Loucy (cell line): ENCODE results near the gene PTPRN2.

Source experiments
- H2AFZ ChIP-seq: fragments of 200-600 bp; sonication (generic); 2 replicates; pipeline ENCODE4 v1.6.0; 2016; ENCODE audit warnings: antibody characterized with exemption, mild to moderate bottlenecking, low read length, moderate library complexity
- H3F3A ChIP-seq: fragments of 200-600 bp; 2 replicates; pipeline ENCODE4 v1.6.0; 2016; ENCODE audit warnings: antibody characterized with exemption, low read depth, mild to moderate bottlenecking
- H3K27me3 ChIP-seq: fragments of 200-600 bp; sonication (generic); 2 replicates; pipeline ENCODE4 v1.6.1; 2014; ENCODE audit warnings: low read length, mild to moderate bottlenecking; ENCODE audit not compliant: insufficient read depth, poor library complexity, severe bottlenecking
- H3K36me3 ChIP-seq: fragments of 200-600 bp; sonication (generic); 2 replicates; pipeline ENCODE4 v1.6.1; 2016; ENCODE audit warnings: low read length; ENCODE audit not compliant: insufficient read depth
- H3K4me1 ChIP-seq: fragments of 200-600 bp; sonication (generic); 2 replicates; pipeline ENCODE4 v1.5.1; 2014; ENCODE audit warnings: low read length, mild to moderate bottlenecking; ENCODE audit not compliant: insufficient read depth, poor library complexity, severe bottlenecking
- H3K4me2 ChIP-seq: fragments of 200-600 bp; sonication (generic); 2 replicates; pipeline ENCODE4 v1.6.0; 2014; ENCODE audit warnings: antibody characterized with exemption, low read length, low read depth, mild to moderate bottlenecking; ENCODE audit not compliant: poor library complexity, severe bottlenecking
- H3K4me3 ChIP-seq: fragments of 200-600 bp; sonication (generic); 2 replicates; pipeline ENCODE4 v1.5.1; 2014; ENCODE audit warnings: low read length, mild to moderate bottlenecking, mixed read lengths; ENCODE audit not compliant: poor library complexity, severe bottlenecking
- H3K79me2 ChIP-seq: fragments of 200-600 bp; sonication (generic); 2 replicates; pipeline ENCODE4 v1.6.1; 2014; ENCODE audit warnings: low read length; ENCODE audit not compliant: insufficient read depth
- H3K9ac ChIP-seq: fragments of 200-600 bp; sonication (generic); 2 replicates; pipeline ENCODE4 v1.6.0; 2014; ENCODE audit warnings: mild to moderate bottlenecking, low read depth, low read length, moderate library complexity; ENCODE audit not compliant: poor library complexity, severe bottlenecking
- H3K9me2 ChIP-seq: fragments of 200-600 bp; sonication (generic); replicated peaks from 2 replicates; pipeline ENCODE4 v1.6.1; 2016; ENCODE audit warnings: low read depth, low read length, mixed read lengths
- H3K9me3 ChIP-seq: fragments of 200-600 bp; sonication (generic); 2 replicates; pipeline ENCODE4 v1.6.1; 2014; ENCODE audit warnings: mild to moderate bottlenecking, antibody characterized with exemption, low read length, low read depth; ENCODE audit not compliant: insufficient read depth
- H4K20me1 ChIP-seq: fragments of 200-600 bp; sonication (generic); 2 replicates; pipeline ENCODE4 v1.6.0; 2014; ENCODE audit warnings: antibody characterized with exemption, low read length, mild to moderate bottlenecking; ENCODE audit not compliant: insufficient read depth, poor library complexity, severe bottlenecking
- EZH2phosphoT487 ChIP-seq: fragments of 200-600 bp; IDR thresholded peaks from 2 replicates; pipeline ENCODE4 v1.6.1; 2018; ENCODE audit warnings: antibody characterized with exemption, mild to moderate bottlenecking, moderate library complexity, borderline replicate concordance
- TF ChIP-seq, protein P1 (sequence below): fragments of 200-600 bp; sonication (generic); conservative IDR thresholded peaks from 2 replicates; pipeline ENCODE4 v1.5.1; 2014; ENCODE audit warnings: mild to moderate bottlenecking, antibody characterized with exemption, low read length

PTPRN2 gene

DNA sequence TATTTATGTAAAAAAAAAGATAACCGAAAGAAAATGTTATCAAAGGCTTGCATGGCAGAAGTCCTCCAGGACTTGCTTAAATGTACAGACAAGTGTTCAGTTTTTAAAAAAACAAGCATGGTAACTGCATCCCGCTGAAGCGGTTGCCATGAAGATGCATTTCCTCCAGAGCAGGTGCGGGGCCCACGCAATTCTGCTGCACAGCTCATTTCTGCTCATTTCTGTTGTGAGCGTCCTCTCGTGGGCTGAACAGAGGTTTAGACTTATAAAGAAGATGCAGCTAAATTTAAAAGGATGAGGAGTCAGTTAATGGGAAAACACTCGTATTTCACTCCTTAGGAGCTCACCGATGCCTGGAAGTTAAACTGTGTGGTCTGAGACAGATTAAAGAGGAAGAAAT, 1003.2 kb downstream of the PTPRN2 start:
- Histone ChIP-seq H2AFZ (no peak overlapping the region), H3K27me3 (no peaks in the 10 kb centered on the region), H3K9me2 (no peaks in the 10 kb centered on the region), H3K4me1 (peaks cover 1% of the 10 kb centered on the region), H4K20me1 (no peaks in the 10 kb centered on the region), H3K4me2 (no peak overlapping the region), H3K4me3 (no peak overlapping the region), H3K9ac (no peak overlapping the region), H3K79me2 (no peaks in the 10 kb centered on the region), H3K9me3 (no peaks in the 10 kb centered on the region), H3K36me3 (no peaks in the 10 kb centered on the region), H3F3A (no peaks in the 10 kb centered on the region)
- no peak for TF ChIP-seq EZH2phosphoT487
- TF ChIP-seq, protein P1, sequence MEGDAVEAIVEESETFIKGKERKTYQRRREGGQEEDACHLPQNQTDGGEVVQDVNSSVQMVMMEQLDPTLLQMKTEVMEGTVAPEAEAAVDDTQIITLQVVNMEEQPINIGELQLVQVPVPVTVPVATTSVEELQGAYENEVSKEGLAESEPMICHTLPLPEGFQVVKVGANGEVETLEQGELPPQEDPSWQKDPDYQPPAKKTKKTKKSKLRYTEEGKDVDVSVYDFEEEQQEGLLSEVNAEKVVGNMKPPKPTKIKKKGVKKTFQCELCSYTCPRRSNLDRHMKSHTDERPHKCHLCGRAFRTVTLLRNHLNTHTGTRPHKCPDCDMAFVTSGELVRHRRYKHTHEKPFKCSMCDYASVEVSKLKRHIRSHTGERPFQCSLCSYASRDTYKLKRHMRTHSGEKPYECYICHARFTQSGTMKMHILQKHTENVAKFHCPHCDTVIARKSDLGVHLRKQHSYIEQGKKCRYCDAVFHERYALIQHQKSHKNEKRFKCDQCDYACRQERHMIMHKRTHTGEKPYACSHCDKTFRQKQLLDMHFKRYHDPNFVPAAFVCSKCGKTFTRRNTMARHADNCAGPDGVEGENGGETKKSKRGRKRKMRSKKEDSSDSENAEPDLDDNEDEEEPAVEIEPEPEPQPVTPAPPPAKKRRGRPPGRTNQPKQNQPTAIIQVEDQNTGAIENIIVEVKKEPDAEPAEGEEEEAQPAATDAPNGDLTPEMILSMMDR = no peak

DNA sequence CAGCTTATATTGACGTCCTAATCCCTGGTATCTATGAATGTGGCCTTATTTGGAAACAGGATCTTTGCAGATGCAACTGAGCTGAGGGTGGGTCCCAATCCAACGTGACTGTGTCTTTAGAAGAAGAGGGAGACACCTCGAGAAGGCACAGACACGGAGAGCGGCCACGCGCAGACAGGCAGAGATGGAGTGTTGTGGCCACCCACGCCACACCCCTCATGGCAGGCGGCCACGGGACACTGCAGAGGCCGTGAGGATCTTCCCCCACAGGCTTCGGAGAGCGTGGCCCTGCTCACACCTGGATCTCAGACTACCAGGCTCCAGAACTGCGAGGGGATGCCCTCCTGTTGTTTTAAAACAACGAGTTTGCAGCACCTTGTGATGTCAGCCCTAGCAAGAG, 1005.9 kb downstream of the PTPRN2 start:
- H3K4me1 ChIP-seq = peaks cover 10% of the 10 kb centered on the region
- H2AFZ ChIP-seq = no peak overlapping the region
- no peaks in the 10 kb centered on the region for H3K36me3 ChIP-seq
- no peaks in the 10 kb centered on the region for H3K9me3 ChIP-seq
- H3K27me3 ChIP-seq = no peaks in the 10 kb centered on the region
- TF ChIP-seq, protein P1 = no peak
- TF ChIP-seq EZH2phosphoT487 = no peak
- H3K79me2 ChIP-seq = no peaks in the 10 kb centered on the region
- no peaks in the 10 kb centered on the region for H3F3A ChIP-seq
- H4K20me1 ChIP-seq = no peaks in the 10 kb centered on the region
- H3K9me2 ChIP-seq = no peaks in the 10 kb centered on the region
- no peak overlapping the region for H3K4me3 ChIP-seq
- H3K4me2 ChIP-seq = no peak overlapping the region
- no peak overlapping the region for H3K9ac ChIP-seq

DNA sequence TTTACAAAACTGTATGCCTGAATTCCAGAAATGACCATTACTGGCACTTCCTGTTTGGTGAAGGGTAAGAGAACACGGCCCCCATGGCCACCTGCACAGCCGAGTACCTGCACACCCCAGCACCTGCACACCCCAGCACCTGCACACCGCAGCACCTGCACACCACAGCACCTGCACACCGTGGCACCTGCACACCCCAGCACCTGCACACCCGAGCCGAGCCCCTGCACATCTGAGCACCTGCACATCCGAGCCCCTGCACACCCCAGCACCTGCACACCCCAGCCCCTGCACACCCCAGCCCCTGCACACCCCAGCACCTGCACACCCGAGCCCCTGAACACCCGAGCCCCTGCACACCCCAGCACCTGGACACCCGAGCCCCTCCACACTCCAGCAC, 1007.3 kb downstream of the PTPRN2 start:
- TF ChIP-seq, protein P1 = no peak
- TF ChIP-seq EZH2phosphoT487 = no peak
- H3K9me3 ChIP-seq = no peaks in the 10 kb centered on the region

More for the DNA sequence above, 1007.3 kb downstream of the PTPRN2 start:
- H2AFZ ChIP-seq = no peak overlapping the region
- no peaks in the 10 kb centered on the region for H3K79me2 ChIP-seq
- no peaks in the 10 kb centered on the region for H3K9me2 ChIP-seq
- H3K36me3 ChIP-seq = no peaks in the 10 kb centered on the region
- H3K4me2 ChIP-seq = no peak overlapping the region
- H3K4me3 ChIP-seq = no peak overlapping the region
- H3K4me1 ChIP-seq = peaks cover 10% of the 10 kb centered on the region
- H3K27me3 ChIP-seq = no peaks in the 10 kb centered on the region
- H4K20me1 ChIP-seq = no peaks in the 10 kb centered on the region
- no peaks in the 10 kb centered on the region for H3F3A ChIP-seq
- H3K9ac ChIP-seq = no peak overlapping the region
